ENCODE measurements around the gene MXD4.

Gene MXD4

DNA sequence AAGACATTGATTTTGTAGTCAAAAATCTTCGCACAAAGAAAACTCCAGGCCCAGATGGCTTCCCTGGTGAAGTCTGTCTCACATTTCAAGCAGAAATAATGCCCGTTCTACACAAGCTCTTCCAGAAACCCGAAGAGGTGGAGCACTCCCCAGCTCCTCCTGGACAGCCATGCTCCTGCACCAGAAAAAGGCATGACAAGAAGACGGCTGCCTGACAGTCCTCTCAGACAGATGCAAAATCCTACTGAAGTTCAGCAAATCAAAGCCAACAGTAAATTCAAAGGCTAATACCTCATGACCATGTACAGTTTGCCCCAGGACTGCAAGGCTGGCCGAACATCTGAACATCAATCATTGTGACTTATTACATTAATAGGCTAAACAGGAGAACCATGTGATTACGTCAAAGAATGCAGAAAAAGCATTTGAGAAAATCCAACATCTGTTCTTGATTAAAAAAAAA is 30.8 kb upstream of the MXD4 start:
- in situ Hi-C loops (cut with MboI; ENCODE audit: low sequenced_read_pairs): no loop called here

DNA sequence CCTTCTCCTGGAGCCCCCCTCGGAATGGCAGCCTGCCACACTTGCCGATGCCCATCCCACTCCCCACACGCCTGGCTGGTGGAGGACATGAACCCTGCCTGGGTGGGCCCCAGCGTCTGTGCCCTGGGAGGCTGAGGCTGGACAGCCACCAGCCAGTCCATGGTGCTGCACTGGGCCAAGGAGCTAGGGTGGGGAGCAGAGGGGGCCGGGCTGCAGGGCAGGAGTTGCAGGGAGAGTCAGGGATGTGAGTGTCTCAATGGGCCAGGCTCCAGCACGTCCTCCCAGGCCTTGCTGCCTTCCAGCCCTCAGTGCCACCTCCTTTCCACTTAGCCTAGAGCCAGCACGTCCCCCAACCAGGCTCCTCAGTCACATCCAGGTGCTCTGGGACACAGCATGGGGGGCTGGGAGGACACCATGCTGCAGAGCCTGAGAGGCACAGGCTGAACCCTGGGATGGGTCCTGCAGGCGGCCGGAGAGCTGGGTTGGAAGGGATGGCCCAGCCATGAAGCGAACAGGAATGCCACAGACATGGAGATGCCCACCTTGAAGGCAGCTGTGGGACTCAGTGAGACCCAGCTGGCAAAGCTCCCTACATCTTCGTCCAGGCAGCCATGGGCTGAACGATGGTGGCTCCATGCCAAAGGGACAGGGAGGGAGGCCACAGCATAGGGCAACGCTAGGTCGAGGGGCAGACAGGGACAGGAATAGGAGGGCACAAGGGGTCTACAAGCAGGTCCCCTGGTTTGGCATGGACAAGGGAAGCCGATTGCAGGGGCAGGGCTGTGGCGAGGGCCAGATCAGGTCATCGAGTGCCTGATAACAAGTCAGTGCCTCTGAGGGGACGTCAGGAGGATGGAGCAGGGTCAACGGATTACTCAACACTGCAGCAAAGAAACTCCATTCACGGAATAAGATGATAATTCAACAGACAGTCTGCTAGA is 30.1 kb upstream of the MXD4 start:
- in situ Hi-C loops (cut with MboI; ENCODE audit: low sequenced_read_pairs): no loop called here

DNA sequence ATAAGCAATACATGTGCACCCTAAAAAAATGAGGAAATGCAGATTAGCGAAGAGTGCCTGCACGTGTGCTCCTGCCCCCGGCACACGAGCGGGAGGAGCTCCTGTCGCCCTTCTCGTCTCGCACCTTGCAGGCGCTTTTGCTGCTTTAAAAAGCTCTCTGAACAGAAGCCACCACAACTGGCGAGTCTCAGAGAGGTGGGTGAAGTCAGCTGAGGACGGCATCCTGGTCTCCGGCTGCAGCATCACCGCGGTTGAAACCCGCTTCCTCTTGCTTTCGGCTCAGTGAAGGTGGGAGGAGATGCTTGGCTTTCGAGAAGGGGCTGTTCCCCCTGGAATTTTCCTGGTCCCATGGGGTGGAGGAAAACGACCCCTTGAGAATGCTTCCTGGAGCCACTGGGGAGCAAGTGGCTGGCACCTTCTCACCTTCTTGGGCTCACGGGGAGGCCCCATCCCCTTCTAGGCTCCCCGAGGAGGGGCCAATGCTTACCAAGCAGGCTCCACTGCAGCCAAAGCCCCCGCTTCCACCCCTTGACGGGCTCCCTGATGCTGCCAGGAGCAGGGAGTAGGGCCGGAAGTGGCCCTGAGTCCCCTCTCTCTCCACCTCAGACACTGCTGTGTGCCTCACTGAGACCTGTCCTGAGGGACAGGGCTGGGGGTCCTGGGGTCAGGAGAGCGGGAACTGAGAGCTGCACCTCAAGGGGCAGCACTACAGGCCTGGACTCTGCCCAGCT is 29.2 kb upstream of the MXD4 start:
- in situ Hi-C loops (cut with MboI; ENCODE audit: low sequenced_read_pairs): no loop called here

DNA sequence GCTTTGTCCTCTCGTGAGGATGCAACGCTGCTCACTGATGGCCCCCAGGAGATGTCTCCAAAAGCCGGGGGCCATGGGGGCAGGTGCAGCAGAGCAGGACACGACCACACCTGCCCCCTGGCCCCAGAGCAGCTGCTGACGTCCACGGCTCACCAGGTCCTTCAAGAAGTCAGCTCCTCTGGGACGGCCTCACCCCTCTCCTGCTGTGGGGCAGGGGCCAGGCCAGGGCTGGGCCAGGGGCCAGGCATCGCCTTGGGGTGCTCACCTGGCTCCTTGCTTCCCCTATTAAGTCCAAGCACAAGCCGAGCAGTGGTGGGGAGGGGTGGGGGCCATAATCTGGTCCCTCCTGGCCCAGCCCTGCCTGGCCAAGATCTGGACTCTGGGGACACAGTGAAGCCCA is 28.6 kb upstream of the MXD4 start:
- in situ Hi-C loops (cut with MboI; ENCODE audit: low sequenced_read_pairs): no loop called here

DNA sequence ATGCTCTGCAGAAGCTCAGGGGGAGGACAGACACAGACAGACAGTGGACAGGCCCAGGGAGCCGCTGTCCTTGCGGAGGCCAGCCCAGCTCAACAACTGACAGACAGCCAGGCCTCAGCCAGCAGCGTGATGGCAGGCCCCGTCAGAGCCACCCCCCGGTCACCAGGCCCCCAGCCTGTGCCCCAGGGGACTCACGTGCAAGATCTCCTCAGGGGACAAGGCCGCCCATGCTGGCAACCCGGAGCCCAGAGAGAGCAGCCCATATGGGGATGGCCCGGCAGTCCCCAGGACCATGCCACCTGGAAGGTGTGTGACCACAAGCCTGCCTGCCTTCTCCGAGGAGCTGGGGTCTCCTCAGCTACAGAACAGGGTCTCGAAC is 28.0 kb upstream of the MXD4 start:
- in situ Hi-C loops (cut with MboI; ENCODE audit: low sequenced_read_pairs): no loop called here

DNA sequence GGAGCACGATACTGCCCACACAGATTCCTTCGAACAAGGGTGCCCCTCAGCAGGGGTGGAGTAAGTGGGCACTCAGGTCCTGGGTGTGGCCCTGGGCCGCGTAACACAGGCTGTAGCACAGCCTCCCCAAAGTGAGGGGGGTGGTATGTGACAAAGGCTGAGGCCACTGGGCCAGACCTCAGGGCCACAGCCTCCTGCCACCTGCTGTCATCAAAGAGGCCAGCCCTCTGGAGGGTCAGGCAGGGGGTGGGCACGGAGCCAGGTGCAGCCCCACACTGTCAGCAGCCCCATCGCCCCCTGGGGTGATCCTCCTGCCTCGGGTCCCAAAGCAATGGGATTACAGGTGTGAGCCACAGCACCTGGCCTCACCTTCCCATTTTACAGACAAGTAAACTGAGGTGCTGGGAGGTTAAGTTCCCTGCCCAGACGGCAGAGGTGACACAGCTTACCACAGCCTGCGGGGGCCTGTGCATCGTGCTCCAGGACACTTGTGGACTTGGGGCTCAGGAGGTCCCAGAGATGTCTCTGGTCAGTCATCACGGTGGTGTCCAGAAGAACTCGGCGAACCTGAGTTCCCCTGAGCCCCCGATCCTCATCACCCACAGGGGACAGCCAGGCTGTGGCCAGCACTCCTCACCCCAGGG is 27.5 kb upstream of the MXD4 start:
- in situ Hi-C loops (cut with MboI; ENCODE audit: low sequenced_read_pairs): no loop called here

DNA sequence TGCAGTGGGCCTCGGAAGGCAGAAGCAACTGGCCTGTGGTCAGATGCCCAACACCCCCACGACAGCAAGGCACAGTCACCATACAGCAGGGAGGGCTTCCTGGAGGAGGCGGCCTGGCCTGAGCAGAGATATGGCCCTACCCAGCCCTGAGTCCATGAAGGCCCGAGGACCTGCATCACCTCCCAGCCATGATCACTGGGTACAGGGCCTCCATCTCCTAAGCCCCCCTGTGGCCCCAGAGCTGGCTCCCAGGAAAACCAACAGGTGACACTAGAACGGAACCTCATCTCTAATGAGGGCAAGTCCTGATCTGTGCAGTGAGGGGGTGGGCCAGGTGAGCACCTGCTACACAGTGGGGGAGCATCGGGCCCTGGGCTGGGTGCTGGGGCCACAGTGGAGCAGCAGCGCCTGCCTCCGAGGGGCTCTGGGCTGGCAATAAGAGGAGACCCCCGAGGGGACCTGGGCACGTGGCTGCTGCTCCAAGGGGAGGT is 26.2 kb upstream of the MXD4 start:
- in situ Hi-C loops (cut with MboI; ENCODE audit: low sequenced_read_pairs): no loop called here

DNA sequence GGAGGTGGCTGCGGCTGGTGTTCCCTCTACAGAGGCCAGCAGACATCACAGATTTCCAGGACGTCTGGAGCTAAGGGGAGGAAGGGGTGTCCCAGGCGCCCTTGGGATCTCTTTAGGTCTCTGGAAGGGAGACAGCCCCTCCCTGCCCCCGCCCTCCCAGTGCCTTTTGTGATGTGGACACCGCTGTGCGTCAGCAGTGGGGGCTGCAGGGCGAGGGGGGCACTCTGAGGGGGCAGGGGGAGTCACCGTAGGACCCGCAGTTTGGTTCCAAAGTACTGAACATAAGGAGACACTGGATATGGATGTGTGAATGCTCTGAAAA is 25.6 kb upstream of the MXD4 start:
- in situ Hi-C loops (cut with MboI; ENCODE audit: low sequenced_read_pairs): no loop called here

DNA sequence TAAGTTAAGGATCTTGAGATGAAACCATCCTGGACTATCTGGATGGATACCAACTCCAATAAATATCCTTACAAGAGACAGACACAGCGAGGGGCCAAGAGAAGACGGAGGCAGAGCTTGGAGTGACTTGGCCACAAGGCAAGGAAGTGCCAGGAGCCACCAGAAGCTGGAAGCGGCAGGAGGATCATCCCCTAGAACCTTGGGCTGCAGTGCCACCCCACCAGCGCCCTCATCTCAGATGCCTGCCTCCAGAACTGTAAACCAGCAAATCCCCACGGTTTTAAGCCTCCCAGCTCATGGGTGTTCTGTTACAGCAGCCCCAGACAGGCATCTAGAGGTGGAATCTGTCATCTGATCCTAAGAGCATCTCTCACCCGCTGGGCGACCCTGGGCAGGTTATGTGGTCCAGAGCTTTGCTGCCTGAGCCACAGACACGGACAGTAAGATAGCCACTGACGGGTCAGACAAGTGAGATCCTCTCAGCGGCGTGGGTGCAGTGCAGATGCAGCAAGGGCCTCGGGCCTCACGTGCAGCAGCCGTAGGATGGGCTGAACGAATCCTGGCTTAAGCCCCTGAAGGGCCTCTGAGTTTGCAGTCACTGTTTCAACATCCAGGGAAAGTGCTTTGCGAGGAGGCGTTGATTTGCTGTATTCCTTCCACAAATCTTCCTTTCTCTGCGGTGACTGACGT is 25.1 kb upstream of the MXD4 start:
- in situ Hi-C loops (cut with MboI; ENCODE audit: low sequenced_read_pairs): no loop called here

DNA sequence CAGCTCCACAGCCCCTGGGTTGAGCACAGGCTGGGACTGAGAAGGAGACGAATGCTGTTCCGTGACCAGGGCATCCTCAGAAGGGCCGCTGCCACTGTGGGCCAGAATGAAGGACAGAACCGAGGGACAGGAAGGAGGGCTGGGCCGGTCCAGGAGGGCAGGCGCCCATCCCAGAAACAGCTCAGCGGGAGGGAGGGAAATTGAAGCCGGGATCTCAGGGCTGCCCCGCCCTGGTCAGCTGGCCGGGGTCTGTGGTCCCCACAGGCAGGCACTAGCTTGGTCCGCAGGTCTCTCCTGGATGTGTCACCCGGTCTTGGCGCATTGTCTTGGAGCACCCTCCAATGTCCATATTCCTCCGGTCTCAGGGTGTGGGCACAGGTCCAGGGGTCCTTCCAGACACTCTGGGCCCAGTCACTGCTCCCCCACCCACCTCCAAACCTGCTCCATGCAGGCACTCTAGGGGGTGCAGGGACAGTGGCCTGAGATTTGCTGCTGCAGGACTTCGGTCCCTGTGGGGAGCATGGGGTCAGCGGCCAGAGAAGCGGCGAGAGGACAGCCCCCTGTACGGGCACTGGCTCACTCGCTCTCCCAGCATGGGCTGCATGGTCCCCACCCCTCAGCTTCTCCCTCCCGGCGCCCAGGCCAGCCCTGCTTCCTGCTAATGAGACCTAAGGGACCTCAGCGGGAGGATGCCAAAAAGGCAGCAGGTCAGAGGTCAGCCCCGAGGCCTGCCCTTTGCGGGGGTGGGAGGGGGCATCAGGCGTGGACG is 23.9 kb upstream of the MXD4 start:
- in situ Hi-C loops (cut with MboI; ENCODE audit: low sequenced_read_pairs): no loop called here

DNA sequence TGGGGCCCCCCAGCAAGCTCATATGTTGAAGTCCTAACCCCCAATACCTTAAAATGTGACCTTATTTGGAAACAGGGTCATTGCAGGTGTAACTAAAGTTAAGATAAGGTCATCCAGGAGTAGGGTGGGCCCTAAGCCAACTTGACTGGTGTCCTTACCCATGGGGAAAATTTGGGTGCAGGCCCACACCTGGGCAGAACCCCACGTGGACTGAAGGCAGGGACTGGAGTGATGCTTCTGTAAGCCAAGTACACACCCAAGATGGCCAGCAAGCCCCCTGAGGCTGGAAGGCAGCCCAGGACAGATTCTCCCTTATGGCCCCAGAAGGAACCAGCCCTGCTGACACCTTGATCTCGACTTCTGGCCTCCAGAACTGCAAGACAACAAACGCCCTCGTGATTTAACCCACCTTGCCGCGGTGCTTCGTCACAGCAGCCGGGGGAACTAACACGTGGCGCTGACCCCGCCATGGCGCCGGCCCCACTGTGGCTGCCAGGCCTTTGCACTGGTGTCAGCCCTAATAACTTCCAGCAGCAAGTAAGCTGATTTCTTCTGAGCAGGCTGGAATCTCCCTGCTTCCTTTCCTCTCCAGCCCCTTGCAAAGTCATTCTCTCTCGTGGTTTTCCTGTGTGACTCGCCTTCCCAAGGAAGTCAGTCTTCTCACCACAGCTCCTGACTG is 23.2 kb upstream of the MXD4 start:
- in situ Hi-C loops (cut with MboI; ENCODE audit: low sequenced_read_pairs): no loop called here

DNA sequence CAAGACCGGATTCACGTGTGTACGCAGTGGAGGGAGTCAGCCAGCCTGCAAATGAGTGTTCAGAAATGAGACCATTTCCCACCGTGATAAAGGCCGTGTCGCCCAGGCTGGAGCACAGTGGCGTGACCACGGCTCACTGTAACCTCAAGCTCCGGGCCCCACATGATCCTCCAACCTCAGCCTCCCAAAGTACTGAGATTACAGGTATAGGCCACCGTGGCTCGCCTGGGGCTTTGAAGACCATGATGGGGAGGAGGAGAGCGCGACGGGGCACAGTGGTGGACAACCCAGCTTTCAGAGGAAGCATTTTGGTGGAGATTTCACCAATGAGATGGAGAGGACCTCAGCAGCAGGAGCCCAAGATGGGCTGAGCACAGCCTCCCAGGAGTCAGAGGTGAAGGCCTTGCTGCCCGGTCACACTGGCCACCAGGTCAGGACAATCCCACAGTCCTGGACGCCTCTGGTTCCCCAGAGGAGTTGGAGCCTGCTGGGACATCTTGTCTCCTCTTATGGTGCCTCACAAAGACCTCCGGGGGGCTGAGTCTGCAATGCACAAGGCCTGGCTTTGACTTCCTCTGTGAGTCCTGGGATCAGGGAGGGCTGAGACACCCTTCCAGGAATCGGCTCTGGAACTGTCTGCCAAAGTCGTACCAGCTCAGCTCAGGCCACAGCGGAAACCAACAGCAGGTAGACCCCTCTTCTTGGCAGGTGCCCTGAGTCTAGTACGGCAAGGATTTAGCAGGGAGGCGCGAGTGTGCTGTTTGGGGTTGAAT is 22.4 kb upstream of the MXD4 start:
- in situ Hi-C loops (cut with MboI; ENCODE audit: low sequenced_read_pairs): no loop called here

DNA sequence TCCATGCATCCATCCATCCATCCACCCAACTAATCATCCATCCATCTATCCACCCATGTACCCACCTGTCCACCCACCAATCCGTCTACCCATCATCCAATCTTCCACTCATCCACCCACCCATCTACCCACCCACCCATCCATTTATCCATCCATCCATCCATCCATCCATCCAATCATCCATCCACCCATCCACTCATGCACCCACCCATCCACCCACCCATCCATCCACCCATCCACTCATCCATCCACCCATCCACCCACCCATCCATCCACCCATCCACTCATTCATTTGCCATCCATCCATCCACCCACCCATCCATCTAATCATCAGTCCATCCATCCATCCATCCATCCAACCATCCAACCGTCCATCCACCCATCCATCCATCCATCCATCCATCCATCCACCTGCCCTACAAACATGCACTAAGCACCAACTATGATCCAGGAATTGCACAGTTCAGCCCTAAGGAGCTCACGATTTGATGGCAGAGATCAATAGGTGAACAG is 21.3 kb upstream of the MXD4 start:
- in situ Hi-C loops (cut with MboI; ENCODE audit: low sequenced_read_pairs): no loop called here

DNA sequence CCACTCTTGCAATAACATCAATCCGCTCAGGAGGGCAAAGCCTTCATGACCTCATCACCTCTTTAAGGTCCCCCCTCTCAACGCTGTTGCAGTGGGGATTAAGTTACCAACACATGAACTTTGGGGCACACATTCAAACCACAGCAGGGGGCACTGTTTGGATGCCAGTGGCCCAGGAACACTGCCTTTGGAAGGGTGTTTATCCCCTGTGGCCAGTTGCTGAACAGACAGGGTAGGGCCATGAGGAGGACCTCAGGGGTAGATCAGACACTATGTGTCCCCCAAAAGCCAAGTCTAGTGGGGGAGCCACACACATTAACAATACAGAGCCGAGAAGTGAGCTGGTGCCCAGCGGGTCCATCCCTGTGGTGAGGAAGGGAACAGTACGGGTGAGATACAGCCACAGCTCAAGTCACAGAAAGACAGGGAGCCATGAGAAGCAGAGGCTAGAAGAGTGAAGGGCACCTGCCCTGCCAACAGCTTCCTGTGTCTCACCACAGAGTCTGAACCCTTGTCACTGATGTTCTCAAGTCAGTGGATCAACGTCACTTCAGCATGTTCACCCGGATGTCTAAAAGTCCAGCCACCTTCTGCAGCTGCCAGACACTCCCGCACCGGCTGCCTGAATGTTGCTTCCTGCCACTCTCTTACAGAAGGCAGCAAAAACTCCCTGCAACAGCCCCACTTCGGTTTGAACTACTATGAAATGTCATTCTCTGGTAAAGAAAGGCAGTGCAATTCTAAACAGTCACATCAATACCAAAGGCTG is 19.9 kb upstream of the MXD4 start:
- in situ Hi-C loops (cut with MboI; ENCODE audit: low sequenced_read_pairs): no loop called here

DNA sequence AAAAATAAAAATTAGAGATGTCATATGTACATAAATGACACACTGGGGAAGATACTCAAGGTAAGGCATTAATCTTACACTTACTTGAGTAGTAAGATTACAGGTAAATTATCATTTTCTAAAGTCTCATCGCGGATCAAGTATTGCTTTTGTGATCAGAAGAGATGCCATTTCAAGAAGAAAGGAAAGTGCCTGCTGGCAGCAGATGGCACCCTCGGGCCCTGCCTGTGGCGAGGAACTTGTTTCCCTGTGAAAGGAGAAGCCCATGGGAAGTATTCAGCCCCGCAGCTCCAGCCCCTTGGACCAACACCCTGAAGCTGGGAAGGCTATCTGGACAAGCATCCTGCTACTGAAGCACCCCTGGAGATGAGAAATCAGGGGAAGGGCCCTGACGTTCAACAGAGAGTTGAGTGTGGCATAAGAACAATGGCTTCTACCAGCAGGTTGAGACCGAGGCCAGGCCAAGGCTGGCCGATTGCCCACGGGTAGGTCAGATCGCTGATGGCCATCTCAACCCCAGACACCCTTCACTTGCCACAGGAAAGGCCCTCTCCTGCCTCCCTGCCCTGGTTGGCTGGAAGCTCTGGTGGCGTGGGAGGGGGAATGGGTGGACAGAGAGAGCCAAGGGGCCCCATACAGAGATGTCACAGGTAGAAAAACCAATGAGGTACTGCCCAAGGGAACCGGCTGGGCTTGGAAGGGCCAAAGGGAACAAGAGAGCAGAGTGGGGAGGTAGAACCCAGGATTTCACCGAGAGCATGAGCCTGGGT is 18.8 kb upstream of the MXD4 start:
- in situ Hi-C loops (cut with MboI; ENCODE audit: low sequenced_read_pairs): no loop called here

DNA sequence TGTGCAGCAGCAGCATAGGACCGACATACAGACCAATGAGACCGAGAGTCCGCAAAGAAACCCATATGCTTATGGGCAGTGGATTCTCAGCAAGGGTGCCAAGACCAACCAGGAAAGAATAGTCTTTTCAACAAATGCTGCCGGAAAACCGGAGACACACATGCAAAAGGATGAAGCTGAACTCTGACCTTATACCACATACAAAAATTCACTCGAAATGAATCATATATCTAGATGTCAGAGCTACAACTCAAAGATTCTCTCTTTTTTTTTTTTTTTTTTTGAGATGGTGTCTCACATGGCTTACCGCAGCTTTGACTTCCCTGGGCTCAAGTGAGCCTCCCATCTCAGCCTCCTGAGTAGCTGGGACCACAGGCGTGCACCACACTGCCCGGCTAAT is 16.0 kb upstream of the MXD4 start:
- in situ Hi-C loops (cut with MboI; ENCODE audit: low sequenced_read_pairs): no loop called here

DNA sequence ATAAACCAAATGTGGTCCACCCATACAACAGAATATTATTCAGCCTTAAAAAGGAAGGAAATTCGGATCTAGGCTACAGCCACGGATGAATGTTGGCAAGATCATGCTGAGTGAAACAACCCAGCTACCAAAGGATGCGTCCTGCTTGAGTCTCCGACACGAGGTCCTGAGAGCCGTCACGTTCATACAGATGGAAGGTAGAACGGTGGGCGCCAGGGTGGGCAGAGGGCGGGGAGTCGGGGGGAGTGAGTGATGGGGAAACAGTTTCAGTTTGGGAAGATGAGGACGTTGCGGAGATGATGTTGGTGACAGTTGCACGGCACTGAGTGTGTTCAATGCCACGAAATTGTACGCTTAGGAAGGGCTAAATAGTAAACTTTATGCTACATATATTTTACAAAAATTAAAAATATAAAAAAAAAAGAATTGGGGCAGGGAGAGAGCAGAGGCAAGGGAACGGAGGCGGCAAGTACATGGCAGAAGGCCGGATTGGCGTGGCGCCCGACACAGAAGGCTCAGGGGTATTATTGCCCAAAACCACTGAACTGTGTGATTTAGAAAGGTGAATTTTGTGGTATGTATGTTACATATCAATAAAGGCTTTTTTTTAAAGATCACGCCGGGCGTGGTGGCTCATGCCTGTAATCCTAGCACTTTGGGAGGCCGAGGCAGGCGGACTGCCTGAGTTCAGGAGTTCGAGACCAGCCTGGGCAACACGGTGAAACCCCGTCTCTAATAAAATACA is 14.8 kb upstream of the MXD4 start:
- in situ Hi-C loops (cut with MboI; ENCODE audit: low sequenced_read_pairs): no loop called here
